Measurements from ENCODE around the gene SKI. TPM values are rescaled to one million over a fixed set of nuclear protein-coding genes. Genes with fewer than 3 reads are reported as not detected.
A peak's percentile ranks its signal among the peaks of the same experiment; 100 is the strongest.

The SKI gene
- total and polyA plus RNA-seq, 2 experiments from 2014 or later = 5.1 to 21.9 TPM

- peaks cover 78% of the 10 kb centered on the region for H3K79me2 ChIP-seq
- no peak overlapping the region for H3K4me3 ChIP-seq
- no peak overlapping the region for H3K27ac ChIP-seq
- no peaks in the 10 kb centered on the region for H3K36me3 ChIP-seq (replicated peaks; ENCODE audit: insufficient read depth, low read depth)
- DNase-seq (ENCODE audit: low spot score) = no peak
- H4K20me1 ChIP-seq (ENCODE audit: insufficient read depth, poor library complexity, severe bottlenecking) = peaks cover 35% of the 10 kb centered on the region
- no peak overlapping the region for H2AFZ ChIP-seq
- TF ChIP-seq, protein P1, sequence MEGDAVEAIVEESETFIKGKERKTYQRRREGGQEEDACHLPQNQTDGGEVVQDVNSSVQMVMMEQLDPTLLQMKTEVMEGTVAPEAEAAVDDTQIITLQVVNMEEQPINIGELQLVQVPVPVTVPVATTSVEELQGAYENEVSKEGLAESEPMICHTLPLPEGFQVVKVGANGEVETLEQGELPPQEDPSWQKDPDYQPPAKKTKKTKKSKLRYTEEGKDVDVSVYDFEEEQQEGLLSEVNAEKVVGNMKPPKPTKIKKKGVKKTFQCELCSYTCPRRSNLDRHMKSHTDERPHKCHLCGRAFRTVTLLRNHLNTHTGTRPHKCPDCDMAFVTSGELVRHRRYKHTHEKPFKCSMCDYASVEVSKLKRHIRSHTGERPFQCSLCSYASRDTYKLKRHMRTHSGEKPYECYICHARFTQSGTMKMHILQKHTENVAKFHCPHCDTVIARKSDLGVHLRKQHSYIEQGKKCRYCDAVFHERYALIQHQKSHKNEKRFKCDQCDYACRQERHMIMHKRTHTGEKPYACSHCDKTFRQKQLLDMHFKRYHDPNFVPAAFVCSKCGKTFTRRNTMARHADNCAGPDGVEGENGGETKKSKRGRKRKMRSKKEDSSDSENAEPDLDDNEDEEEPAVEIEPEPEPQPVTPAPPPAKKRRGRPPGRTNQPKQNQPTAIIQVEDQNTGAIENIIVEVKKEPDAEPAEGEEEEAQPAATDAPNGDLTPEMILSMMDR (IDR thresholded peaks at IDR 0.05; ENCODE audit: poor library complexity) = no peak
- TF ChIP-seq EZH2 (IDR thresholded peaks at IDR 0.05; ENCODE audit: borderline replicate concordance) (no peak), EZH2phosphoT487 (IDR thresholded peaks at IDR 0.05; ENCODE audit: low read depth, severe bottlenecking, unreplicated experiment) (no peak)
- 97% methylated on average over 28 of the region's 29 CpGs for WGBS (ENCODE audit: low lambda C conversion rate, missing lambda C conversion rate)
- H3K4me1 ChIP-seq (ENCODE audit: insufficient read depth) = peaks cover 27% of the 10 kb centered on the region
- H3K4me2 ChIP-seq = no peak overlapping the region
- H3K9me2 ChIP-seq (replicated peaks; ENCODE audit: insufficient read depth) = no peaks in the 10 kb centered on the region
- H3K27me3 ChIP-seq = no peaks in the 10 kb centered on the region
- H3K9me3 ChIP-seq (ENCODE audit: low read depth) = no peaks in the 10 kb centered on the region
These were observed 54.6 kb downstream of the SKI start for GRCh38 chr1:2282556-2283270.

GRCh38 chr1:2283371-2283990, 55.4 kb downstream of the SKI start:
- H4K20me1 ChIP-seq (ENCODE audit: insufficient read depth, poor library complexity, severe bottlenecking) = peaks cover 37% of the 10 kb centered on the region
- H3K4me3 ChIP-seq = no peak overlapping the region
- no peaks in the 10 kb centered on the region for H3K9me2 ChIP-seq (replicated peaks; ENCODE audit: insufficient read depth)
- H3K9me3 ChIP-seq (ENCODE audit: low read depth) = no peaks in the 10 kb centered on the region
- TF ChIP-seq, protein P1 (IDR thresholded peaks at IDR 0.05; ENCODE audit: poor library complexity) = no peak
- TF ChIP-seq EZH2 (IDR thresholded peaks at IDR 0.05; ENCODE audit: borderline replicate concordance) (no peak), EZH2phosphoT487 (IDR thresholded peaks at IDR 0.05; ENCODE audit: low read depth, severe bottlenecking, unreplicated experiment) (no peak)
- no peaks in the 10 kb centered on the region for H3K27me3 ChIP-seq
- WGBS (ENCODE audit: low lambda C conversion rate, missing lambda C conversion rate) = 93% methylated on average over 19 of the region's 21 CpGs
- H3K4me2 ChIP-seq = no peak overlapping the region
- DNase-seq (ENCODE audit: low spot score) = no peak
- peaks cover 19% of the 10 kb centered on the region for H3K4me1 ChIP-seq (ENCODE audit: insufficient read depth)
- H3K36me3 ChIP-seq (replicated peaks; ENCODE audit: insufficient read depth, low read depth) = no peaks in the 10 kb centered on the region
- H3K27ac ChIP-seq = no peak overlapping the region
- peaks cover 78% of the 10 kb centered on the region for H3K79me2 ChIP-seq
- H2AFZ ChIP-seq = no peak overlapping the region

DNA sequence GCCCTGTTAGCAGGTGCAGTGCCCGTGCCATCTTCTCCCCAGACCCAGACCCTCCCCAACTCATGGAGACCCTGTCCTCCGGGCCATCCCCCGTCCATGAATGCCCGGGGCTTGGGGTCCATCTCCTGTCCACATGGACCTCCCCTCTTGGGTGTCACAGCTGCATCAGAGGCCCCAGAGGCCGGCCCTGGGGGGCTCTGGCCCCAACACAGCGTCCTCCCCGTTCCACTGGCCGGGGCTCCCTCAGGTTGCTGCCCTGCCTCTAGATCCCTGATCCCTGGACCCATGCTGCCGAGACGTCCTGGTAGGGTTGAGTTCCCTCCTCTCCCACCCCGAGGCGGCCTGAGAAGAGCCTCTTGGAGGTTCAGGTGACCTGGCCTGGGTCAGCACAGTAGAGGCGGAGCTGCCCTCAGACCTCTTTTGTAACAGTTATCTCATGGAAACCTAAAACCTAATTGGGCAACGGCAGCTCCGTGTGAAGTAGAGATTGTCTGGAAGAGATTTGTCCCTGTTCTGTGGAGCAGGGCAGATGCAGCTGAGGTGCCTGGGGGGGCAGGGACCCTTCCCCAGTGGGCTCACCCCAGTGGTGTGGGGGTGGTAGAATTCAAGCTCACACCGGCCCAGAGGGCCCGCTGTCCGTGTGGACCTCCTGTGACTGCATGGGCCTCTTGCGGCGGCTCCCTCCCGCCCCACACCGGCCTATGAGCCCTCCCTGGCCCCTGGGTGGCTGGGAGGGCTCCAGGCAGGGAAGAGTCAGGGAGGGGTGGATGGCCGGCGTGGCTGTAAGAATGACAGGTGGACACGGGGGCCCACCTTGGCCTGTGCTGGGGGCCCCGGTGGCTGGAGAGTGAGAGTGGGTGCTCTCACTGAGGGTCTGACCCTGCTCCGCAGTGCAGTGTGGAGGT, 56.1 kb downstream of the SKI start:
- peaks cover 44% of the 10 kb centered on the region for H4K20me1 ChIP-seq (ENCODE audit: insufficient read depth, poor library complexity, severe bottlenecking)
- H3K36me3 ChIP-seq (replicated peaks; ENCODE audit: insufficient read depth, low read depth) = no peaks in the 10 kb centered on the region
- TF ChIP-seq EZH2 (IDR thresholded peaks at IDR 0.05; ENCODE audit: borderline replicate concordance) = no peak
- TF ChIP-seq, protein P1 (IDR thresholded peaks at IDR 0.05; ENCODE audit: poor library complexity) = no peak
- no peak for TF ChIP-seq EZH2phosphoT487 (IDR thresholded peaks at IDR 0.05; ENCODE audit: low read depth, severe bottlenecking, unreplicated experiment)
- H3K9me3 ChIP-seq (ENCODE audit: low read depth) = no peaks in the 10 kb centered on the region
- H3K27ac ChIP-seq = peak overlapping the region; percentile 51
- no peaks in the 10 kb centered on the region for H3K27me3 ChIP-seq
- H3K4me1 ChIP-seq (ENCODE audit: insufficient read depth) = peaks cover 12% of the 10 kb centered on the region
- peaks cover 78% of the 10 kb centered on the region for H3K79me2 ChIP-seq
- WGBS (ENCODE audit: low lambda C conversion rate, missing lambda C conversion rate) = 90% methylated on average over 27 of the region's 27 CpGs
- no peak for DNase-seq (ENCODE audit: low spot score)
- no peak overlapping the region for H3K4me3 ChIP-seq
- no peaks in the 10 kb centered on the region for H3K9me2 ChIP-seq (replicated peaks; ENCODE audit: insufficient read depth)
- no peak overlapping the region for H3K4me2 ChIP-seq
- no peak overlapping the region for H2AFZ ChIP-seq
